Activated CD4-positive, alpha-beta T cell treated with anti-CD3 and anti-CD28 coated beads for 48 hours (primary cell): Measurements from ENCODE around the gene TIPARP.

Source experiments
- DNase-seq: peaks from one replicate; pipeline ENCODE4 v3.0.0-alpha.2; 2020

Gene TIPARP

GRCh38 chr3:156747046-156747445 lies 72.7 kb downstream of the TIPARP start:
- DNase-seq, result no peak

- no peak for DNase-seq
These were observed 74.9 kb downstream of the TIPARP start for GRCh38 chr3:156749244-156749643.

- DNase-seq, result no peak
These were observed 75.9 kb downstream of the TIPARP start for GRCh38 chr3:156750191-156750873.

GRCh38 chr3:156750874-156751245 lies 76.5 kb downstream of the TIPARP start:
- DNase-seq, result no peak

- no peak for DNase-seq
These were observed 77.2 kb downstream of the TIPARP start for GRCh38 chr3:156751461-156752025.
